Tibial artery (tissue), 4 donors: Measurements from ENCODE around the gene FRS3.

Experiments used
- DNase-seq, 2 donors: peaks; one replicate each; pipeline ENCODE4 v3.0.0-alpha.2; 2019
- H3K27ac ChIP-seq, 2 donors: fragments of 200-600 bp; sonication (generic) in 1 of 2; 1 replicate in 1 of 2; 2 replicates in 1 of 2; pipeline ENCODE4 v1.5.1; 2018 to 2019; ENCODE audit warnings: mild to moderate bottlenecking in 1 of 2
- H3K27me3 ChIP-seq, 2 donors: fragments of 200-600 bp; sonication (generic) in 1 of 2; one replicate each; pipeline versions ENCODE4 v1.5.1 to v1.6.0; 2016 to 2019
- H3K36me3 ChIP-seq, 3 donors: fragments of 200-600 bp; sonication (generic) in 2 of 3; one replicate each; pipeline ENCODE4 v1.5.1; 2016 to 2019; ENCODE audit warnings: mild to moderate bottlenecking in 2 of 3
- H3K4me1 ChIP-seq, 4 donors: fragments of 200-600 bp; sonication (generic) in 2 of 4; 1 replicate in 3 of 4; 2 replicates in 1 of 4; pipeline ENCODE4 v1.5.1; 2016 to 2019
- H3K4me3 ChIP-seq, 2 donors: fragments of 200-600 bp; sonication (generic) in 1 of 2; 1 replicate in 1 of 2; 2 replicates in 1 of 2; pipeline ENCODE4 v1.5.1; 2018 to 2019; ENCODE audit warnings: mild to moderate bottlenecking in 2 of 2
- H3K9me3 ChIP-seq, 3 donors: fragments of 200-600 bp; sonication (generic) in 1 of 3; one replicate each; pipeline ENCODE4 v1.5.1; 2016 to 2019
- intact Hi-C: fragments of 100-400 bp; cut with DNase I; formaldehyde crosslinking; loops from one replicate; pipeline ENCODE4 v1.15.0; 2023; ENCODE audit warnings: low total_unique reads
- TF ChIP-seq, protein P1 (sequence below), 2 experiments: fragments of 200-600 bp in 1 of 2; fragments of 450-650 bp in 1 of 2; IDR thresholded peaks; one replicate each; pipeline ENCODE4 v1.5.1; 2017 to 2019; ENCODE audit warnings: antibody characterized with exemption in 2 of 2, mild to moderate bottlenecking in 1 of 2, moderate library complexity in 1 of 2

The FRS3 gene, protein sequence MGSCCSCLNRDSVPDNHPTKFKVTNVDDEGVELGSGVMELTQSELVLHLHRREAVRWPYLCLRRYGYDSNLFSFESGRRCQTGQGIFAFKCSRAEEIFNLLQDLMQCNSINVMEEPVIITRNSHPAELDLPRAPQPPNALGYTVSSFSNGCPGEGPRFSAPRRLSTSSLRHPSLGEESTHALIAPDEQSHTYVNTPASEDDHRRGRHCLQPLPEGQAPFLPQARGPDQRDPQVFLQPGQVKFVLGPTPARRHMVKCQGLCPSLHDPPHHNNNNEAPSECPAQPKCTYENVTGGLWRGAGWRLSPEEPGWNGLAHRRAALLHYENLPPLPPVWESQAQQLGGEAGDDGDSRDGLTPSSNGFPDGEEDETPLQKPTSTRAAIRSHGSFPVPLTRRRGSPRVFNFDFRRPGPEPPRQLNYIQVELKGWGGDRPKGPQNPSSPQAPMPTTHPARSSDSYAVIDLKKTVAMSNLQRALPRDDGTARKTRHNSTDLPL

GRCh38 chr6:41779788-41780550, at the start of gene FRS3:
Gene FRS3, minus strand, starts transcription at chr6:41779900. Its CDS starts 2,913 bp downstream, at chr6:41776987.
- Histone ChIP-seq H3K36me3 (peaks cover 6 to 24% (median 19%) of the 10 kb centered on the region in 3 donors), H3K27ac (peak within 1 kb of the TSS; percentile 80 to 86), H3K4me3 (peak within 1 kb of the TSS; percentile 75 to 80), H3K27me3 (no peaks in the 10 kb centered on the region), H3K9me3 (no peaks in the 10 kb centered on the region), H3K4me1 (peaks cover 0 to 26% (median 18%) of the 10 kb centered on the region in 4 donors)
- intact Hi-C loops: loop anchor here (5.0 to 10.0 kb wide), 3 partner anchors 75 to 435 kb away; partner anchors contain the start of gene MRPS10
- DNase-seq: peak; percentile 97 to 99
- TF ChIP-seq, protein P1, sequence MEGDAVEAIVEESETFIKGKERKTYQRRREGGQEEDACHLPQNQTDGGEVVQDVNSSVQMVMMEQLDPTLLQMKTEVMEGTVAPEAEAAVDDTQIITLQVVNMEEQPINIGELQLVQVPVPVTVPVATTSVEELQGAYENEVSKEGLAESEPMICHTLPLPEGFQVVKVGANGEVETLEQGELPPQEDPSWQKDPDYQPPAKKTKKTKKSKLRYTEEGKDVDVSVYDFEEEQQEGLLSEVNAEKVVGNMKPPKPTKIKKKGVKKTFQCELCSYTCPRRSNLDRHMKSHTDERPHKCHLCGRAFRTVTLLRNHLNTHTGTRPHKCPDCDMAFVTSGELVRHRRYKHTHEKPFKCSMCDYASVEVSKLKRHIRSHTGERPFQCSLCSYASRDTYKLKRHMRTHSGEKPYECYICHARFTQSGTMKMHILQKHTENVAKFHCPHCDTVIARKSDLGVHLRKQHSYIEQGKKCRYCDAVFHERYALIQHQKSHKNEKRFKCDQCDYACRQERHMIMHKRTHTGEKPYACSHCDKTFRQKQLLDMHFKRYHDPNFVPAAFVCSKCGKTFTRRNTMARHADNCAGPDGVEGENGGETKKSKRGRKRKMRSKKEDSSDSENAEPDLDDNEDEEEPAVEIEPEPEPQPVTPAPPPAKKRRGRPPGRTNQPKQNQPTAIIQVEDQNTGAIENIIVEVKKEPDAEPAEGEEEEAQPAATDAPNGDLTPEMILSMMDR (IDR thresholded peaks at IDR 0.05): peak; percentile 93 to 95

- Histone ChIP-seq H3K27me3 (no peaks in the 10 kb centered on the region), H3K27ac (no peak overlapping the region), H3K4me3 (no peak overlapping the region), H3K4me1 (no peaks in the 10 kb centered on the region), H3K36me3 (no peaks in the 10 kb centered on the region), H3K9me3 (no peaks in the 10 kb centered on the region)
- TF ChIP-seq, protein P1 (IDR thresholded peaks at IDR 0.05): no peak
- no peak for DNase-seq
- intact Hi-C loops: no loop called here
Measured at GRCh38 chr6:41826343-41827022, 46.8 kb upstream of the FRS3 start.

GRCh38 chr6:41824571-41825569, 45.2 kb upstream of the FRS3 start:
- Histone ChIP-seq H3K4me3 (no peak overlapping the region), H3K27ac (no peak overlapping the region), H3K27me3 (no peaks in the 10 kb centered on the region), H3K9me3 (no peaks in the 10 kb centered on the region), H3K4me1 (no peaks in the 10 kb centered on the region), H3K36me3 (no peaks in the 10 kb centered on the region)
- no peak for DNase-seq
- intact Hi-C loops: no loop called here
- TF ChIP-seq, protein P1 (IDR thresholded peaks at IDR 0.05): no peak

- Histone ChIP-seq H3K36me3 (no peaks in the 10 kb centered on the region), H3K4me1 (no peaks in the 10 kb centered on the region), H3K27ac (no peak overlapping the region), H3K9me3 (no peaks in the 10 kb centered on the region), H3K27me3 (no peaks in the 10 kb centered on the region), H3K4me3 (no peak overlapping the region)
- TF ChIP-seq, protein P1 (IDR thresholded peaks at IDR 0.05): no peak
- no peak for DNase-seq
- intact Hi-C loops: no loop called here
Measured at GRCh38 chr6:41823178-41823577, 43.5 kb upstream of the FRS3 start.
